H1 (cell line): Measurements from ENCODE around the gene PRKCH. TPM values are rescaled to one million over a fixed set of nuclear protein-coding genes. Genes with fewer than 3 reads are reported as not detected.

Experiments used
- CTCF ChIA-PET: fragments of 300-600 bp; sonication (Branson Sonifier 250); formaldehyde crosslinking; loops from one replicate; lab custom pipeline; 2021; ENCODE audit not compliant: partially characterized antibody; lab: Charles Lee
- POLR2A ChIA-PET: fragments of 300-600 bp; sonication (Branson Sonifier 250); formaldehyde crosslinking; loops from one replicate; lab custom pipeline; 2021; ENCODE audit warnings: inconsistent platforms; ENCODE audit not compliant: partially characterized antibody; lab: Charles Lee
- DNase-seq, 2 experiments: peaks; one replicate each; pipeline versions ENCODE4 v3.0.0 to v3.0.0-alpha.2; 2010 to 2022; ENCODE audit warnings: low spot score in 2 of 2, low read depth in 1 of 2, mixed read lengths in 1 of 2
- FAIRE-seq: peaks from 2 replicates; lab custom pipeline; 2011; peaks lifted over from hg19 to GRCh38; lab: Jason Lieb, UNC
- H2AFZ ChIP-seq: 2 replicates; pipeline ENCODE4 v1.8.1; 2012; ENCODE audit warnings: low read length, inconsistent platforms
- H2AK5ac ChIP-seq: 2 replicates; pipeline ENCODE4 v1.6.1; 2013; ENCODE audit warnings: low read depth, low read length
- H2BK120ac ChIP-seq: replicated peaks from 2 replicates; pipeline ENCODE3; 2013; ENCODE audit warnings: low read depth, low read length, inconsistent platforms
- H2BK12ac ChIP-seq: 2 replicates; pipeline ENCODE4 v1.6.1; 2013; ENCODE audit warnings: low read depth, low read length
- H2BK15ac ChIP-seq: 2 replicates; pipeline ENCODE4 v1.6.1; 2013; ENCODE audit warnings: low read length
- H2BK20ac ChIP-seq: 2 replicates; pipeline ENCODE4 v1.6.1; 2013; ENCODE audit warnings: low read length
- H2BK5ac ChIP-seq: 2 replicates; pipeline ENCODE4 v1.6.1; 2013; ENCODE audit warnings: low read depth, low read length
- H3K14ac ChIP-seq: 2 replicates; pipeline ENCODE4 v1.6.1; 2013; ENCODE audit warnings: inconsistent platforms; ENCODE audit not compliant: insufficient read length
- H3K18ac ChIP-seq: 2 replicates; pipeline ENCODE4 v1.6.1; 2013; ENCODE audit warnings: low read length; ENCODE audit errors: extremely low read depth
- H3K23ac ChIP-seq: 2 replicates; pipeline ENCODE4 v1.6.1; 2013; ENCODE audit warnings: inconsistent platforms; ENCODE audit not compliant: insufficient read length
- H3K23me2 ChIP-seq: 2 replicates; pipeline ENCODE4 v1.6.1; 2013; ENCODE audit warnings: low read depth, low read length
- H3K27ac ChIP-seq: 2 replicates; pipeline ENCODE4 v1.6.1; 2011; ENCODE audit warnings: low read depth, low read length, inconsistent platforms
- H3K27me3 ChIP-seq, 4 experiments: replicated peaks in 1 of 4; 1 replicate in 1 of 4; 2 replicates in 3 of 4; pipeline versions ENCODE4 v1.6.1 to v1.8.1; 2011 to 2013; ENCODE audit warnings: low read length in 3 of 4, mild to moderate bottlenecking in 3 of 4, inconsistent platforms in 2 of 4, mixed read lengths in 2 of 4, moderate library complexity in 1 of 4; ENCODE audit not compliant: control insufficient read depth in 3 of 4, insufficient read depth in 3 of 4; ENCODE audit errors: extremely low read depth in 1 of 4
- H3K36me3 ChIP-seq, 4 experiments: 2 replicates each; pipeline versions ENCODE4 v1.6.1 to v1.8.1; 2011 to 2013; ENCODE audit warnings: mild to moderate bottlenecking in 4 of 4, low read length in 3 of 4, moderate library complexity in 2 of 4, control low read depth in 1 of 4, inconsistent platforms in 1 of 4; ENCODE audit not compliant: insufficient read depth in 4 of 4, control insufficient read depth in 2 of 4
- H3K4ac ChIP-seq: replicated peaks from 2 replicates; pipeline ENCODE3; 2013; ENCODE audit warnings: low read length, low read depth, mixed read lengths, inconsistent platforms; ENCODE audit not compliant: insufficient read length
- H3K4me1 ChIP-seq, 4 experiments: replicated peaks in 1 of 4; 1 replicate in 1 of 4; 2 replicates in 3 of 4; pipeline versions ENCODE4 v1.6.1 to v1.8.1; 2011 to 2013; ENCODE audit warnings: low read length in 3 of 4, inconsistent platforms in 2 of 4, mixed read lengths in 1 of 4; ENCODE audit not compliant: insufficient read depth in 4 of 4, control insufficient read depth in 3 of 4
- H3K4me2 ChIP-seq, 2 experiments: 2 replicates each; pipeline versions ENCODE4 v1.6.1 to v1.8.1; 2011 to 2013; ENCODE audit warnings: low read depth in 2 of 2, low read length in 2 of 2, control low read depth in 1 of 2, inconsistent platforms in 1 of 2, mild to moderate bottlenecking in 1 of 2; ENCODE audit not compliant: insufficient read depth in 1 of 2
- H3K4me3 ChIP-seq, 4 experiments: fragments of 200-600, 300-600 bp in 1 of 4; sonication (generic), shearing (Covaris generic), sonication (Bioruptor Twin) in 1 of 4; 2 replicates each; pipeline versions ENCODE4 v1.5.1 to v1.8.1; 2011 to 2016; ENCODE audit warnings: low read length in 4 of 4, low read depth in 3 of 4, control low read depth in 2 of 4, inconsistent platforms in 2 of 4, mild to moderate bottlenecking in 2 of 4, mixed read lengths in 1 of 4, moderate library complexity in 1 of 4; ENCODE audit not compliant: insufficient read depth in 2 of 4; ENCODE audit errors: extremely low read depth in 1 of 4
- H3K56ac ChIP-seq: replicated peaks from 2 replicates; pipeline ENCODE3; 2013; ENCODE audit warnings: low read depth, mild to moderate bottlenecking, mixed read lengths, low read length, inconsistent platforms; ENCODE audit not compliant: insufficient read length
- H3K79me1 ChIP-seq: 2 replicates; pipeline ENCODE4 v1.6.1; 2013; ENCODE audit warnings: low read depth, low read length, control low read depth
- H3K79me2 ChIP-seq, 2 experiments: 2 replicates each; pipeline versions ENCODE4 v1.6.1 to v1.8.1; 2012 to 2013; ENCODE audit warnings: low read length in 2 of 2, mild to moderate bottlenecking in 2 of 2, inconsistent platforms in 1 of 2; ENCODE audit not compliant: insufficient read depth in 2 of 2, control insufficient read depth in 1 of 2
- H3K9ac ChIP-seq, 4 experiments: replicated peaks in 1 of 4; 1 replicate in 1 of 4; 2 replicates in 3 of 4; pipeline versions ENCODE4 v1.6.1 to v1.8.1; 2011 to 2013; ENCODE audit warnings: low read depth in 3 of 4, low read length in 3 of 4, control low read depth in 2 of 4, mild to moderate bottlenecking in 2 of 4, moderate library complexity in 2 of 4, inconsistent platforms in 1 of 4; ENCODE audit errors: extremely low read depth in 1 of 4
- H3K9me3 ChIP-seq, 2 experiments: 2 replicates each; pipeline versions ENCODE4 v1.6.1 to v1.8.1; 2012 to 2013; ENCODE audit warnings: mild to moderate bottlenecking in 2 of 2, moderate library complexity in 2 of 2, control low read depth in 1 of 2, inconsistent platforms in 1 of 2, low read depth in 1 of 2, low read length in 1 of 2, mixed read lengths in 1 of 2; ENCODE audit not compliant: insufficient read depth in 2 of 2
- H4K20me1 ChIP-seq, 2 experiments: replicated peaks in 1 of 2; 2 replicates each; pipeline versions ENCODE3 to v1.8.1; 2011 to 2013; ENCODE audit warnings: inconsistent platforms in 2 of 2, low read length in 2 of 2, mild to moderate bottlenecking in 1 of 2; ENCODE audit not compliant: insufficient read depth in 2 of 2, control insufficient read depth in 1 of 2
- H4K5ac ChIP-seq: 2 replicates; pipeline ENCODE4 v1.6.1; 2013; ENCODE audit warnings: low read length, low read depth, mixed read lengths, inconsistent platforms; ENCODE audit not compliant: insufficient read length
- H4K8ac ChIP-seq: 2 replicates; pipeline ENCODE4 v1.8.0; 2013; ENCODE audit warnings: mild to moderate bottlenecking, moderate library complexity, low read length, inconsistent platforms; ENCODE audit not compliant: insufficient read depth; ENCODE audit errors: extremely low read depth
- H4K91ac ChIP-seq: replicated peaks from 2 replicates; pipeline ENCODE3; 2013; ENCODE audit warnings: low read length, mixed read lengths, inconsistent platforms; ENCODE audit not compliant: insufficient read length
- CBX8 ChIP-seq: fragments of 300-800, 300-1000 bp; sonication (generic); IDR thresholded peaks from 2 replicates; pipeline ENCODE4 v1.7.1; 2016; ENCODE audit warnings: low read depth, low read length, borderline replicate concordance
- CTBP2 ChIP-seq: IDR thresholded peaks from 2 replicates; pipeline ENCODE4 v1.7.0; 2011; ENCODE audit warnings: borderline replicate concordance, mild to moderate bottlenecking, moderate library complexity, mixed read lengths, low read length; ENCODE audit not compliant: insufficient read depth, insufficient read length
- EP300 ChIP-seq, 2 experiments: IDR thresholded peaks; 1 replicate in 1 of 2; 2 replicates in 1 of 2; pipeline ENCODE4 v1.6.1; 2011 to 2012; ENCODE audit warnings: low read depth in 2 of 2, low read length in 2 of 2, mild to moderate bottlenecking in 2 of 2, borderline replicate concordance in 1 of 2, inconsistent platforms in 1 of 2, moderate library complexity in 1 of 2
- FOSL1 ChIP-seq: IDR thresholded peaks from 2 replicates; pipeline ENCODE4 v1.6.1; 2011; ENCODE audit warnings: mild to moderate bottlenecking, low read depth, low read length, moderate library complexity; ENCODE audit not compliant: insufficient read depth
- HDAC6 ChIP-seq: IDR thresholded peaks from one replicate; pipeline ENCODE4 v1.7.1; 2012; ENCODE audit warnings: low read depth, mild to moderate bottlenecking, inconsistent platforms, low read length, moderate library complexity
- KDM1A ChIP-seq: fragments of 200-600, 300-600 bp; sonication (generic); IDR thresholded peaks from 2 replicates; pipeline ENCODE4 v1.7.1; 2016; ENCODE audit warnings: mild to moderate bottlenecking, low read length, borderline replicate concordance
- KDM5A ChIP-seq: fragments of 200-600 bp; IDR thresholded peaks from 2 replicates; pipeline ENCODE4 v1.7.1; 2012; ENCODE audit warnings: mild to moderate bottlenecking, low read length, inconsistent platforms, mixed read lengths
- PHF8 ChIP-seq: fragments of 200-600 bp; sonication (generic); conservative IDR thresholded peaks from 2 replicates; pipeline ENCODE4 v1.7.1; 2012; ENCODE audit warnings: low read depth, mild to moderate bottlenecking, inconsistent platforms, low read length, moderate library complexity
- SRF ChIP-seq: IDR thresholded peaks from 2 replicates; pipeline ENCODE4 v1.6.1; 2011; ENCODE audit warnings: mild to moderate bottlenecking, low read depth, low read length, moderate library complexity
- WGBS, 2 experiments: shearing (Covaris generic) in 1 of 2; methylation state at CpG; one replicate each; pipeline versions ENCODE4 v1.1.6 to v1.1.7; 2013 to 2015; ENCODE audit warnings: low lambda C conversion rate in 2 of 2, mixed read lengths in 2 of 2, inconsistent platforms in 1 of 2, low coverage in 1 of 2, missing lambda C conversion rate in 1 of 2; ENCODE audit not compliant: insufficient replicate concordance in 2 of 2, insufficient coverage in 1 of 2, insufficient read length in 1 of 2; ENCODE audit errors: extremely low coverage in 1 of 2, missing lambda C conversion rate in 1 of 2; 5-methylcytosine and 5-hydroxymethylcytosine counted together
- polyA plus RNA-seq, 7 experiments: library from polyadenylated mRNA; depleted of rRNA in 3 of 7; stranded (reverse) in 5 of 7; unstranded in 2 of 7; fragments of >200 nt in 5 of 7; fragments of 200-250 nt in 2 of 7; gene quantifications; 1 replicate in 5 of 7; 2 replicates in 1 of 7; 4 replicates in 1 of 7; pipeline versions ENCODE4 v1.2.1 to v1.2.3, GENCODE V29; 2011 to 2013; ENCODE audit warnings: missing spikeins in 2 of 7, mixed read lengths in 2 of 7
- total RNA-seq: library from RNA; stranded (reverse); fragmentation: NEBNext Ultra II Directional; extraction: Animal tissue kit (Norgen Biotek cat#: 25700); gene quantifications from 2 replicates; pipeline ENCODE4 v1.2.1, GENCODE V29; 2021
- TF ChIP-seq, protein P1 (sequence below): IDR thresholded peaks from 2 replicates; pipeline ENCODE4 v1.6.1; 2012; ENCODE audit warnings: inconsistent platforms

The PRKCH gene
- total and polyA plus RNA-seq, 2 of the 8 experiments (the other 6 are each of a cell fraction or from before 2014, with no cell fraction given): 6.4 to 7.0 TPM

- POLR2A ChIA-PET: no interaction called here
- no peak overlapping the region for H3K9ac ChIP-seq
- FAIRE-seq (no peak), DNase-seq (peak in 1 of 2 experiments; percentile 11)
- WGBS, 2 experiments: 89% methylated on average over 7 of the region's 7 CpGs; no CpG with 5 or more reads in 1 of the 2 experiments
- no peaks in the 10 kb centered on the region for H4K20me1 ChIP-seq
- no peak overlapping the region for H2AFZ ChIP-seq
- no peak overlapping the region for H3K56ac ChIP-seq
- no peak overlapping the region for H4K91ac ChIP-seq
- H3K18ac ChIP-seq: no peak overlapping the region
- H3K4ac ChIP-seq: no peak overlapping the region
- H4K5ac ChIP-seq: no peak overlapping the region
- no peak overlapping the region for H2BK120ac ChIP-seq
- no peak overlapping the region for H3K27ac ChIP-seq
- no peak overlapping the region for H3K23ac ChIP-seq
- no peak overlapping the region for H4K8ac ChIP-seq
- CTCF ChIA-PET: interaction anchor here (1.1 kb wide), 1 partner anchor 135 kb away, joined by 4 read pairs; no protein-coding TSS in a partner anchor
- no peak overlapping the region for H2BK5ac ChIP-seq
- TF ChIP-seq PHF8 (no peak), KDM1A (no peak), SRF (no peak), FOSL1 (no peak), CBX8 (no peak), HDAC6 (no peak), EP300 (IDR thresholded peaks at IDR 0.05; ENCODE audit: borderline replicate concordance in 1 of 2, low read depth in 2 of 2, low read length in 2 of 2) (no peak), CTBP2 (no peak), KDM5A (no peak)
- TF ChIP-seq, protein P1, sequence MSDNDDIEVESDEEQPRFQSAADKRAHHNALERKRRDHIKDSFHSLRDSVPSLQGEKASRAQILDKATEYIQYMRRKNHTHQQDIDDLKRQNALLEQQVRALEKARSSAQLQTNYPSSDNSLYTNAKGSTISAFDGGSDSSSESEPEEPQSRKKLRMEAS: no peak
- TF ChIP-seq, all 59 proteins: peak for 0
- H3K27me3 ChIP-seq: no peaks in the 10 kb centered on the region
- H3K4me2 ChIP-seq: no peak overlapping the region
- no peaks in the 10 kb centered on the region for H3K36me3 ChIP-seq
- no peak overlapping the region for H2BK12ac ChIP-seq
- H3K4me3 ChIP-seq: no peak overlapping the region
- no peak overlapping the region for H2BK15ac ChIP-seq
- no peak overlapping the region for H2BK20ac ChIP-seq
- peaks cover 4% of the 10 kb centered on the region; the same call in 1 of the 2 replicates for H3K23me2 ChIP-seq
- H3K14ac ChIP-seq: no peak overlapping the region
- no peak overlapping the region for H2AK5ac ChIP-seq
- H3K79me2 ChIP-seq: no peaks in the 10 kb centered on the region
- no peaks in the 10 kb centered on the region for H3K9me3 ChIP-seq
- peaks cover 4 to 21% (median 14%) of the 10 kb centered on the region in 4 experiments for H3K4me1 ChIP-seq
- no peaks in the 10 kb centered on the region for H3K79me1 ChIP-seq
Observed at GRCh38 chr14:61468063-61468825, 146.9 kb downstream of the PRKCH start.
